ENCODE data around the gene TRIM40.

The TRIM40 gene

GRCh38 chr6:30194797-30195690 lies 59.1 kb downstream of the TRIM40 start:
- FAIRE-seq = no peak
- no peak for TF ChIP-seq CTCF (IDR thresholded peaks at IDR 0.05; ENCODE audit: insufficient read depth, missing control alignments)

GRCh38 chr6:30195951-30196350 lies 60.0 kb downstream of the TRIM40 start:
- no peak for DNase-seq (ENCODE audit: insufficient read length, low spot score)
- no peak for FAIRE-seq
- TF ChIP-seq CTCF (IDR thresholded peaks at IDR 0.05; ENCODE audit: insufficient read depth, missing control alignments) = no peak

More at GRCh38 chr6:30194797-30195690, 59.1 kb downstream of the TRIM40 start:
- DNase-seq (ENCODE audit: insufficient read length, low spot score) = no peak

DNA sequence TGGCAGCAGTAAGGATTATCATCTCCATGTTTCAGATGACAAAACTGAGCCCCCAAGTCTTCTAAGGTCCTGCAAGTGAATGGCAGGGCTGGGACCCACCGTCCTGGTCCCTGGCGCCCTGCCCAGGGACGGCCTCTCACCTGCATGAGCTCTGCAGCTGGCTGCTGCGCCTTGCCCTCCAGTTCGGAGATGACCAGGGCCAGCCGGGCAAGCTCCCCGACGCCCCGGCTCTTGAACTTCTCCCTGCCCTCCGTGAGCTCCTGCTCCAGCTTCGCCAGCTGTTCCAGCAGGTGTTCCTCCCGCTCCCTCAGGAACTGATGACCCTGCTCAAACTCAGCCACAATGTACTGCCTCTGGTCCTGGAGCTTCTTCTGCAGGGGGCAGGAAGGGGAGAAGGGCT lies 60.4 kb downstream of the TRIM40 start:
- no peak for TF ChIP-seq CTCF (IDR thresholded peaks at IDR 0.05; ENCODE audit: insufficient read depth, missing control alignments)
- DNase-seq (ENCODE audit: insufficient read length, low spot score) (no peak), FAIRE-seq (no peak)
